Epithelial cell of esophagus (primary cell): Measurements from ENCODE around the gene GARRE1.
"Not testable (repeated sequence)": the region's sequence is repeated elsewhere in the genome, so short reads cannot be mapped to it uniquely, and the experiment has no call there.

Experiments used
- DNase-seq: peaks from one replicate; pipeline ENCODE4 v3.0.0; 2010; ENCODE audit warnings: low read depth
- H3K4me3 ChIP-seq: 2 replicates; pipeline ENCODE4 v1.5.1; 2011; ENCODE audit warnings: mild to moderate bottlenecking, low read length, control low read depth
- CTCF ChIP-seq: IDR thresholded peaks from 2 replicates; pipeline ENCODE4 v1.5.1; 2011; ENCODE audit warnings: low read depth, mild to moderate bottlenecking, low read length, control low read depth, inconsistent platforms; ENCODE audit not compliant: insufficient read depth; ENCODE audit errors: missing control alignments

GARRE1 gene

GRCh38 chr19:34215006-34215665 is 39.2 kb upstream of the GARRE1 start:
- TF ChIP-seq CTCF, result no peak
- no peak overlapping the region for H3K4me3 ChIP-seq
- no peak for DNase-seq

GRCh38 chr19:34215666-34216038 is 38.7 kb upstream of the GARRE1 start:
- DNase-seq, result no peak
- TF ChIP-seq CTCF, result no peak
- H3K4me3 ChIP-seq, result no peak overlapping the region

GRCh38 chr19:34216745-34217219 is 37.6 kb upstream of the GARRE1 start:
- not testable (repeated sequence) for DNase-seq, H3K4me3 ChIP-seq

GRCh38 chr19:34217952-34218817 is 36.2 kb upstream of the GARRE1 start:
- no peak overlapping the region for H3K4me3 ChIP-seq

GRCh38 chr19:34218818-34219164 is 35.6 kb upstream of the GARRE1 start:
- DNase-seq, result no peak
- no peak overlapping the region for H3K4me3 ChIP-seq
- no peak for TF ChIP-seq CTCF

More at GRCh38 chr19:34217952-34218817, 36.2 kb upstream of the GARRE1 start:
- no peak for TF ChIP-seq CTCF
- peak; percentile 81 for DNase-seq

- peak; percentile 70 for DNase-seq
- no peak overlapping the region for H3K4me3 ChIP-seq
- TF ChIP-seq CTCF, result peak; percentile 83
These were observed 33.8 kb upstream of the GARRE1 start for GRCh38 chr19:34220472-34221063.

- DNase-seq, result no peak
- no peak for TF ChIP-seq CTCF
These were observed 32.0 kb upstream of the GARRE1 start for GRCh38 chr19:34222386-34222785.

More at GRCh38 chr19:34222386-34222785, 32.0 kb upstream of the GARRE1 start:
- H3K4me3 ChIP-seq, result no peak overlapping the region
